ENCODE data around the gene KNTC1.
"Not testable (repeated sequence)": the region's sequence is repeated elsewhere in the genome, so short reads cannot be mapped to it uniquely, and the experiment has no call there.

The KNTC1 gene, protein sequence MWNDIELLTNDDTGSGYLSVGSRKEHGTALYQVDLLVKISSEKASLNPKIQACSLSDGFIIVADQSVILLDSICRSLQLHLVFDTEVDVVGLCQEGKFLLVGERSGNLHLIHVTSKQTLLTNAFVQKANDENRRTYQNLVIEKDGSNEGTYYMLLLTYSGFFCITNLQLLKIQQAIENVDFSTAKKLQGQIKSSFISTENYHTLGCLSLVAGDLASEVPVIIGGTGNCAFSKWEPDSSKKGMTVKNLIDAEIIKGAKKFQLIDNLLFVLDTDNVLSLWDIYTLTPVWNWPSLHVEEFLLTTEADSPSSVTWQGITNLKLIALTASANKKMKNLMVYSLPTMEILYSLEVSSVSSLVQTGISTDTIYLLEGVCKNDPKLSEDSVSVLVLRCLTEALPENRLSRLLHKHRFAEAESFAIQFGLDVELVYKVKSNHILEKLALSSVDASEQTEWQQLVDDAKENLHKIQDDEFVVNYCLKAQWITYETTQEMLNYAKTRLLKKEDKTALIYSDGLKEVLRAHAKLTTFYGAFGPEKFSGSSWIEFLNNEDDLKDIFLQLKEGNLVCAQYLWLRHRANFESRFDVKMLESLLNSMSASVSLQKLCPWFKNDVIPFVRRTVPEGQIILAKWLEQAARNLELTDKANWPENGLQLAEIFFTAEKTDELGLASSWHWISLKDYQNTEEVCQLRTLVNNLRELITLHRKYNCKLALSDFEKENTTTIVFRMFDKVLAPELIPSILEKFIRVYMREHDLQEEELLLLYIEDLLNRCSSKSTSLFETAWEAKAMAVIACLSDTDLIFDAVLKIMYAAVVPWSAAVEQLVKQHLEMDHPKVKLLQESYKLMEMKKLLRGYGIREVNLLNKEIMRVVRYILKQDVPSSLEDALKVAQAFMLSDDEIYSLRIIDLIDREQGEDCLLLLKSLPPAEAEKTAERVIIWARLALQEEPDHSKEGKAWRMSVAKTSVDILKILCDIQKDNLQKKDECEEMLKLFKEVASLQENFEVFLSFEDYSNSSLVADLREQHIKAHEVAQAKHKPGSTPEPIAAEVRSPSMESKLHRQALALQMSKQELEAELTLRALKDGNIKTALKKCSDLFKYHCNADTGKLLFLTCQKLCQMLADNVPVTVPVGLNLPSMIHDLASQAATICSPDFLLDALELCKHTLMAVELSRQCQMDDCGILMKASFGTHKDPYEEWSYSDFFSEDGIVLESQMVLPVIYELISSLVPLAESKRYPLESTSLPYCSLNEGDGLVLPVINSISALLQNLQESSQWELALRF (N-terminal part only)

DNA sequence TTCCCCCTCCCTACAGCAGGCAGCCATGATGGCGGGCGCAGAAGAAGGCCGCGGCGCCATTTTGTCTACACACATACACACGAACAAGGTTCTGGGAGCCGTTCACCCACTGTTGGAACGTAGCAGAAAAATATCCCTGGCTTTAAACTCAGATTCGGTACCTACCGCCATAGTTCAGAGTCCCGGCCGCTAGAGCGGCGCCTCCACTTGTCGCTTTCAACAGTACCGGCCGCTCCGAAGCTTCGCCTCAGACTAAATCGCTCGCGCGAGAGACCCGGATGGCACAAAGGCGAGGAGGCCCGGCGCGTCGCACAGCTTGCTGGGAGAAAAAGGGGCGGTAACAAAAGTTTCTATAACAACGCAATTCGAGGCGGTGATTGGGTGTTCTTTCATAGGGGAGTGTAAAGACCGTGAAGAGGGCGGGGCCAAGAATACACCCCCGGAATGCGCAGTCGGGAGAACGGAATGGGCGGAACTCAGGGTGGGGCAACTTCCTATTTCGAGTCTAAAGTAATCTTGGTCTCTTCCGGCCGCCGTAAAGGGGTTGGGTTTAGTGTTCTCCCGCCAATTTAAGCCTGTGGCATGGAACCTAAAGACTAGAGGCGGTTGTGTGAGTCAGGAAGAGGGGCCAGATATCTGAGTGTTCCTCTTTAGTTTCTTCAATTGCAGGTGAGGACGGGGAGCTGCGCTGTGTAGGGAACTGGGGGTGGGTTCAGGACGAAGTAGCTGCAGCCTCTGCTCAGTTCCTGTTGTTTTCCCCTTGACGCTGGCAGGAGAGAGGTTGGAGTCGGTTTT is at the start of gene KNTC1, which contains the start of gene RSRC2:
Gene KNTC1 (plus strand): TSS at position 567 of the 795 bp plus-strand sequence. CDS start 2,815 bp downstream, outside the sequence.
Gene RSRC2 (minus strand): TSS at position 254 of the 795 bp plus-strand sequence. CDS start 83 bp downstream, at position 171.
- Mint-ChIP-seq H3K9me3 (no peaks in the 10 kb centered on the region), H3K27ac (no peak within 1 kb of the TSS), H3K4me3 (no peak within 1 kb of the TSS), H3K4me1 (ENCODE audit: low read depth) (peaks cover 36% of the 10 kb centered on the region), H3K27me3 (no peaks in the 10 kb centered on the region), H3K36me3 (ENCODE audit: low read depth) (peaks cover 45% of the 10 kb centered on the region)
- DNase-seq = peak; percentile 94

GRCh38 chr12:122480753-122481152 is 46.3 kb upstream of the KNTC1 start:
- no peaks in the 10 kb centered on the region for H3K9me3 Mint-ChIP-seq
- H3K4me3 Mint-ChIP-seq = no peak overlapping the region
- no peaks in the 10 kb centered on the region for H3K27me3 Mint-ChIP-seq
- no peak for DNase-seq
- H3K4me1 Mint-ChIP-seq (ENCODE audit: low read depth) = peaks cover 12% of the 10 kb centered on the region
- H3K27ac Mint-ChIP-seq = no peak overlapping the region
- H3K36me3 Mint-ChIP-seq (ENCODE audit: low read depth) = peaks cover 88% of the 10 kb centered on the region

- Mint-ChIP-seq H3K36me3 (ENCODE audit: low read depth) (peaks cover 88% of the 10 kb centered on the region), H3K4me3 (no peak overlapping the region), H3K27me3 (no peaks in the 10 kb centered on the region), H3K4me1 (ENCODE audit: low read depth) (peaks cover 11% of the 10 kb centered on the region), H3K27ac (no peak overlapping the region), H3K9me3 (no peaks in the 10 kb centered on the region)
- no peak for DNase-seq
These were observed 45.2 kb upstream of the KNTC1 start for GRCh38 chr12:122481861-122482260.

GRCh38 chr12:122483969-122484368 is 43.1 kb upstream of the KNTC1 start:
- Mint-ChIP-seq H3K4me3 (no peak overlapping the region), H3K9me3 (no peaks in the 10 kb centered on the region), H3K27me3 (no peaks in the 10 kb centered on the region), H3K4me1 (ENCODE audit: low read depth) (peaks cover 11% of the 10 kb centered on the region), H3K27ac (peak overlapping the region; percentile 3), H3K36me3 (ENCODE audit: low read depth) (peaks cover 88% of the 10 kb centered on the region)
- DNase-seq = no peak

GRCh38 chr12:122484385-122484784 is 42.7 kb upstream of the KNTC1 start:
- not testable (repeated sequence) for H3K27me3 Mint-ChIP-seq, H3K9me3 Mint-ChIP-seq, H3K4me3 Mint-ChIP-seq, DNase-seq
- peaks cover 11% of the 10 kb centered on the region for H3K4me1 Mint-ChIP-seq (ENCODE audit: low read depth)
- H3K36me3 Mint-ChIP-seq (ENCODE audit: low read depth) = peaks cover 89% of the 10 kb centered on the region
- H3K27ac Mint-ChIP-seq = peak overlapping the region; percentile 24

- DNase-seq, H3K27me3 Mint-ChIP-seq, H3K9me3 Mint-ChIP-seq, H3K27ac Mint-ChIP-seq, H3K4me3 Mint-ChIP-seq: not testable (repeated sequence)
- peaks cover 91% of the 10 kb centered on the region for H3K36me3 Mint-ChIP-seq (ENCODE audit: low read depth)
- H3K4me1 Mint-ChIP-seq (ENCODE audit: low read depth) = peaks cover 14% of the 10 kb centered on the region
These were observed 40.7 kb upstream of the KNTC1 start for GRCh38 chr12:122486360-122486759.

- H3K27ac Mint-ChIP-seq = peak overlapping the region; percentile 13
- H3K27me3 Mint-ChIP-seq = no peaks in the 10 kb centered on the region
- H3K4me1 Mint-ChIP-seq (ENCODE audit: low read depth) = peaks cover 17% of the 10 kb centered on the region
- H3K36me3 Mint-ChIP-seq (ENCODE audit: low read depth) = peaks cover 91% of the 10 kb centered on the region
- DNase-seq = peak; percentile 18
- H3K9me3 Mint-ChIP-seq = no peaks in the 10 kb centered on the region
- no peak overlapping the region for H3K4me3 Mint-ChIP-seq
These were observed 40.1 kb upstream of the KNTC1 start for GRCh38 chr12:122486805-122487426.

DNA sequence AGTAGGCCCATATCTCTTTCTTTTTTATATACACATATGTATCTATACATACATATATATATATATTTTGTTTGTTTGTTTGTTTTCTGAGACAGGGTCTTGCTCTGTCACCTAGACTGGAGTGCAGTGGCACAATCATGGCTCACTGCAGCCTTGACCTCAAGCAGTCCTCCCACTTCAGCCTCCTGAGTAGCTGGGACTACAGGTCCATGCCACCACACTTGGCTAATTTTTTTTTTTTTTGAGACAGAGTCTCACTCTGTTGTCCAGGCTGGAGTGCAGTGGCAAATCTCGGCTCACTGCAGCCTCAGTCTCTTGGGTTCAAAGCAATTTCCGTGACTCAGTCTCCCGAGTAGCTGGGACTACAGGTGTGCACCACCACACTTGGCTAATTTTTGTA is 39.2 kb upstream of the KNTC1 start:
- Mint-ChIP-seq H3K36me3 (ENCODE audit: low read depth) (peaks cover 94% of the 10 kb centered on the region), H3K4me1 (ENCODE audit: low read depth) (peaks cover 16% of the 10 kb centered on the region)
- not testable (repeated sequence) for H3K9me3 Mint-ChIP-seq, H3K4me3 Mint-ChIP-seq, H3K27me3 Mint-ChIP-seq, H3K27ac Mint-ChIP-seq
- DNase-seq = peak; percentile 20

- Mint-ChIP-seq H3K9me3 (no peaks in the 10 kb centered on the region), H3K4me1 (ENCODE audit: low read depth) (peaks cover 8% of the 10 kb centered on the region), H3K36me3 (ENCODE audit: low read depth) (peaks cover 91% of the 10 kb centered on the region), H3K27ac (peak overlapping the region; percentile 1), H3K4me3 (no peak overlapping the region), H3K27me3 (no peaks in the 10 kb centered on the region)
- no peak for DNase-seq
These were observed 38.0 kb upstream of the KNTC1 start for GRCh38 chr12:122489038-122489437.

DNA sequence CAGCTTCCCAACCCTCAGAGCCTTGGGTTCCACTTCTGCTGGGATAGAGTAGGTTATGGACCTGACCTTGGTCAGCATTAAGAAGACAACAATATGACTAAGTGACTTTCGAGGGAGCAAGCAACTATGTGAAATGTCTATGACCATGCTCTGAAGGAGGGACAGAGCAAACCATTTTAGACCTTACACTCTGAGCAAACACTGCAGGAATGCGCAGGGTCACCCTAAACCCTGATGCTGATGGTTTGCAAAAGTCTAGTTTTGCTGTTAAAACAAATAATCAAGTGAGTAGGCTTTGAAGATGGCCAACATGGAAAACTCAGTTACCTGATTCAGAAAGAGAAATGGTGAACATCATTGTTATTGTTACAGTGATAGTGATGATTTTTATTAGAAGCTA is 35.1 kb upstream of the KNTC1 start:
- no peaks in the 10 kb centered on the region for H3K27me3 Mint-ChIP-seq
- no peak for DNase-seq
- peaks cover 17% of the 10 kb centered on the region for H3K4me1 Mint-ChIP-seq (ENCODE audit: low read depth)
- peak overlapping the region; percentile 3 for H3K27ac Mint-ChIP-seq
- H3K9me3 Mint-ChIP-seq = no peaks in the 10 kb centered on the region
- H3K4me3 Mint-ChIP-seq = no peak overlapping the region
- H3K36me3 Mint-ChIP-seq (ENCODE audit: low read depth) = peaks cover 82% of the 10 kb centered on the region

- peaks cover 79% of the 10 kb centered on the region for H3K36me3 Mint-ChIP-seq (ENCODE audit: low read depth)
- not testable (repeated sequence) for H3K27me3 Mint-ChIP-seq, DNase-seq, H3K9me3 Mint-ChIP-seq, H3K4me3 Mint-ChIP-seq, H3K27ac Mint-ChIP-seq
- H3K4me1 Mint-ChIP-seq (ENCODE audit: low read depth) = peaks cover 23% of the 10 kb centered on the region
These were observed 33.8 kb upstream of the KNTC1 start for GRCh38 chr12:122493222-122493621.

DNA sequence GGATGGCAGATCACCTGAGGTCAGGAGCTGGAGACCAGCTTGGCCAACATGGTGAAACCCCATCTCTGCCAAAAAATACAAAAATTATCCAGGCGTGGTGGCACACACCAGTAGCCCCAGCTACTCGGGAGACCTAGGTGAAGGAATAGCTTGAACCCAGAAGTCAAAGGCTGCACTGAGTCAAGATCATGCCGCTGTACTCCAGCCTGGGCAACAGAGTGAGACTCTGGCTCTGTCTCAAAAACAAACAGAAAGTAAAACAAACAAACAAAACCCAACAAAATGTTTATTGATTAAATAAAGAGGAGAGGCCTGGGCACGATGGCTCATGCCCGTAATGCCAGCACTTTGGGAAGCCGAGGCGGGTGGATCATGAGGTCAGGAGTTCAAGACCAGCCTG is 31.8 kb upstream of the KNTC1 start:
- peak overlapping the region; percentile 5 for H3K27ac Mint-ChIP-seq
- H3K4me1 Mint-ChIP-seq (ENCODE audit: low read depth) = peaks cover 32% of the 10 kb centered on the region
- peaks cover 79% of the 10 kb centered on the region for H3K36me3 Mint-ChIP-seq (ENCODE audit: low read depth)
- no peaks in the 10 kb centered on the region for H3K9me3 Mint-ChIP-seq
- H3K4me3 Mint-ChIP-seq = no peak overlapping the region
- H3K27me3 Mint-ChIP-seq = no peaks in the 10 kb centered on the region
- DNase-seq = no peak

DNA sequence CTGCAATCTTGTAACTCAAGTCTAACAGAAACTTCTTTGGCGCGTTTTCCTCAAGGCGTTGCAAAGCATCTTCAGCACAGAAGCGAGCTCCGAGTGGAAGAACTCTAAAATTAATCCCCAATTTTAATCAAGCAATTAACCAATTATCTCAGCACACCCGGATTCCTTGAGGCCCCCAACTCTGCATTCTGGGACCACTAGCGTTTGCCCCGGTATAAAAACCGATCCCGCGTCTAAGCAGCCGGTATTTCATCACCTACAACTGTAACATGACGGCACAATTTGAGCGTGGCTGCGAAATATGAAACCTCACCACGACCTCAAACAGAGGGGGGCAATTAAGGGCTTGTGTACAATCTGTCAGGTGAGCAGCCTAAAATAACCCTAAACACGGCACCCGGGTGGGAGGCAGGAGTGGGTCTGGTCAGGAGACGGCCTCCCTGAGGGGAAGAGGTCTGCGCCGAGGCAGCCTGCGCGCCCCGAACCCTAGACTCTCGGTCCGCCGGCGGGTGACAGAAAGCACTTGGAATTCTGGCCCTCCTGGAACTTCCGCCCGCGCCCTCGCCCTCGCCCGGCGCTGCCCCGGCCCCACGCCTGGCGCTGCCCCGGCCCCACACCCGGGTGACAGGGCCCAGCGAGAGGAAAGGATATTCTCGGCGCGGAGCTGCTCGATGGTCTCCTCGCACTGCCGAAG is 26.9 kb upstream of the KNTC1 start:
- H3K27me3 Mint-ChIP-seq = no peaks in the 10 kb centered on the region
- DNase-seq = peak; percentile 72
- H3K9me3 Mint-ChIP-seq = no peaks in the 10 kb centered on the region
- H3K4me1 Mint-ChIP-seq (ENCODE audit: low read depth) = peaks cover 38% of the 10 kb centered on the region
- H3K36me3 Mint-ChIP-seq (ENCODE audit: low read depth) = peaks cover 81% of the 10 kb centered on the region
- H3K27ac Mint-ChIP-seq = peak overlapping the region; percentile 99
- peak overlapping the region; percentile 97 for H3K4me3 Mint-ChIP-seq

Measured in activated T-cell treated with anti-CD3 and anti-CD28 coated beads, Interleukin-2, amount 50 U/mL, for 24 hours (primary cell).